Epithelial cell of proximal tubule (primary cell): ENCODE data around the gene ZBTB49. TPM values are rescaled to one million over a fixed set of nuclear protein-coding genes. Genes with fewer than 3 reads are reported as not detected.

Source experiments
- DNase-seq: peaks from one replicate; pipeline ENCODE4 v3.0.0-alpha.2; 2011; ENCODE audit warnings: low read depth
- H3K4me3 ChIP-seq: 2 replicates; pipeline ENCODE4 v1.5.1; 2011; ENCODE audit warnings: low read depth, mild to moderate bottlenecking, low read length
- CTCF ChIP-seq: conservative IDR thresholded peaks from 2 replicates; pipeline ENCODE4 v1.5.1; 2012; ENCODE audit warnings: low read depth, mild to moderate bottlenecking, low read length
- total RNA-seq: library from RNA; depleted of rRNA; stranded (reverse); fragments of >200 nt; gene quantifications from 2 replicates; pipeline ENCODE4 v1.2.3, GENCODE V29; 2015

Gene ZBTB49
- total RNA-seq, 1 donor from 2014 or later = 1.2 TPM

- no peak for TF ChIP-seq CTCF
- H3K4me3 ChIP-seq = no peak overlapping the region
- DNase-seq = no peak
These were observed 42.5 kb downstream of the ZBTB49 start for GRCh38 chr4:4332529-4332928.

GRCh38 chr4:4333265-4333706 lies 43.2 kb downstream of the ZBTB49 start:
- no peak for DNase-seq
- TF ChIP-seq CTCF = no peak
- H3K4me3 ChIP-seq = no peak overlapping the region

- peak; percentile 89 for TF ChIP-seq CTCF
- DNase-seq = peak; percentile 12
- peak overlapping the region; percentile 15 for H3K4me3 ChIP-seq
These were observed 44.9 kb downstream of the ZBTB49 start for GRCh38 chr4:4334798-4335520.

- TF ChIP-seq CTCF = no peak
- DNase-seq = no peak
- no peak overlapping the region for H3K4me3 ChIP-seq
These were observed 48.4 kb downstream of the ZBTB49 start for GRCh38 chr4:4338210-4339001.

GRCh38 chr4:4339504-4340085 lies 49.5 kb downstream of the ZBTB49 start:
- DNase-seq = no peak
- no peak for TF ChIP-seq CTCF
- H3K4me3 ChIP-seq = no peak overlapping the region

- TF ChIP-seq CTCF = no peak
- H3K4me3 ChIP-seq = no peak overlapping the region
- no peak for DNase-seq
These were observed 52.0 kb downstream of the ZBTB49 start for GRCh38 chr4:4341861-4342650.
